ENCODE measurements around the gene DIP2C.
"Not testable (repeated sequence)": the region's sequence is repeated elsewhere in the genome, so short reads cannot be mapped to it uniquely, and the experiment has no call there.

DIP2C gene

GRCh38 chr10:323046-323445 is 366.4 kb downstream of the DIP2C start:
- in situ Hi-C loops (cut with MboI; ENCODE audit: low sequenced_read_pairs), result not testable (repeated sequence)

- in situ Hi-C loops (cut with MboI; ENCODE audit: low sequenced_read_pairs), result no loop called here
These were observed 368.7 kb downstream of the DIP2C start for GRCh38 chr10:320771-321170.

GRCh38 chr10:317926-318325 is 371.5 kb downstream of the DIP2C start:
- in situ Hi-C loops (cut with MboI; ENCODE audit: low sequenced_read_pairs), result no loop called here

- in situ Hi-C loops (cut with MboI; ENCODE audit: low sequenced_read_pairs), result no loop called here
These were observed 372.1 kb downstream of the DIP2C start for GRCh38 chr10:317271-317769.

GRCh38 chr10:316390-316789 is 373.1 kb downstream of the DIP2C start:
- in situ Hi-C loops (cut with MboI; ENCODE audit: low sequenced_read_pairs), result no loop called here

GRCh38 chr10:314871-315270 is 374.6 kb downstream of the DIP2C start:
- in situ Hi-C loops (cut with MboI; ENCODE audit: low sequenced_read_pairs), result no loop called here

- in situ Hi-C loops (cut with MboI; ENCODE audit: low sequenced_read_pairs), result no loop called here
These were observed 375.1 kb downstream of the DIP2C start for GRCh38 chr10:314381-314780.

GRCh38 chr10:311901-312665 is 377.4 kb downstream of the DIP2C start:
- in situ Hi-C loops (cut with MboI; ENCODE audit: low sequenced_read_pairs), result no loop called here

GRCh38 chr10:310976-311639 is 378.4 kb downstream of the DIP2C start:
- in situ Hi-C loops (cut with MboI; ENCODE audit: low sequenced_read_pairs), result no loop called here

- in situ Hi-C loops (cut with MboI; ENCODE audit: low sequenced_read_pairs), result no loop called here
These were observed 379.1 kb downstream of the DIP2C start for GRCh38 chr10:310371-310770.

GRCh38 chr10:308572-309085 is 380.8 kb downstream of the DIP2C start:
- in situ Hi-C loops (cut with MboI; ENCODE audit: low sequenced_read_pairs), result no loop called here

GRCh38 chr10:308101-308500 is 381.4 kb downstream of the DIP2C start:
- in situ Hi-C loops (cut with MboI; ENCODE audit: low sequenced_read_pairs), result no loop called here

GRCh38 chr10:307659-308058 is 381.8 kb downstream of the DIP2C start:
- in situ Hi-C loops (cut with MboI; ENCODE audit: low sequenced_read_pairs), result no loop called here

- in situ Hi-C loops (cut with MboI; ENCODE audit: low sequenced_read_pairs), result no loop called here
These were observed 382.7 kb downstream of the DIP2C start for GRCh38 chr10:306675-307185.

- in situ Hi-C loops (cut with MboI; ENCODE audit: low sequenced_read_pairs), result no loop called here
These were observed 383.3 kb downstream of the DIP2C start for GRCh38 chr10:306007-306674.

GRCh38 chr10:305034-305433 is 384.4 kb downstream of the DIP2C start:
- in situ Hi-C loops (cut with MboI; ENCODE audit: low sequenced_read_pairs), result no loop called here

GRCh38 chr10:301536-301935 is 387.9 kb downstream of the DIP2C start:
- in situ Hi-C loops (cut with MboI; ENCODE audit: low sequenced_read_pairs), result no loop called here

- in situ Hi-C loops (cut with MboI; ENCODE audit: low sequenced_read_pairs), result not testable (repeated sequence)
These were observed 388.9 kb downstream of the DIP2C start for GRCh38 chr10:300580-300979.

GRCh38 chr10:299969-300368 is 389.5 kb downstream of the DIP2C start:
- in situ Hi-C loops (cut with MboI; ENCODE audit: low sequenced_read_pairs), result no loop called here

GRCh38 chr10:299512-299911 is 390.0 kb downstream of the DIP2C start:
- in situ Hi-C loops (cut with MboI; ENCODE audit: low sequenced_read_pairs), result no loop called here

GRCh38 chr10:298033-298432 is 391.4 kb downstream of the DIP2C start:
- in situ Hi-C loops (cut with MboI; ENCODE audit: low sequenced_read_pairs), result no loop called here
